Islet of Langerhans (tissue), 1 donor: ENCODE results near the gene ATF3.
"Not testable (repeated sequence)": the region's sequence is repeated elsewhere in the genome, so short reads cannot be mapped to it uniquely, and the experiment has no call there.

Experiments used
- FAIRE-seq: peaks from one replicate; lab custom pipeline; 2011; peaks lifted over from hg19 to GRCh38; lab: Jason Lieb, UNC

Gene ATF3

DNA sequence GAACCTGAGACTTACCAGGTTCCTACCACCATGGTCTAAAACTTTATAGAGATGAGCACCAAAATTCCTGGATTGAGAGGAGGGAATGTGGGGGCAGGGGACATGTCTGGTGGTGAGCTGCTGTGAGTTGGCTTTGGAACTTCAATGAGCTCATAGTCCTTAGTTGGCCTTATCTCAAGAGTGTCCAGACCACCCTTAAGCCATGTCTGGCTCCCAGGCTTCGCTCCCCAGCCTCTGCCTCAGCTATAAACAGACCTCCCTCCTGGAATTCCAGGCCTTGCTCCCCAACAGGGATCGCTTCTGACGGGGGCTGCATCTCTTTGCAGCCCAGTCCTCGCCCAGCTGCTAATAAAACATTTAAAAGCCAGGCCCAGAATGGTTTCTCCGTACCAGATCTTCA, 19.5 kb downstream of the ATF3 start:
- no peak for FAIRE-seq

DNA sequence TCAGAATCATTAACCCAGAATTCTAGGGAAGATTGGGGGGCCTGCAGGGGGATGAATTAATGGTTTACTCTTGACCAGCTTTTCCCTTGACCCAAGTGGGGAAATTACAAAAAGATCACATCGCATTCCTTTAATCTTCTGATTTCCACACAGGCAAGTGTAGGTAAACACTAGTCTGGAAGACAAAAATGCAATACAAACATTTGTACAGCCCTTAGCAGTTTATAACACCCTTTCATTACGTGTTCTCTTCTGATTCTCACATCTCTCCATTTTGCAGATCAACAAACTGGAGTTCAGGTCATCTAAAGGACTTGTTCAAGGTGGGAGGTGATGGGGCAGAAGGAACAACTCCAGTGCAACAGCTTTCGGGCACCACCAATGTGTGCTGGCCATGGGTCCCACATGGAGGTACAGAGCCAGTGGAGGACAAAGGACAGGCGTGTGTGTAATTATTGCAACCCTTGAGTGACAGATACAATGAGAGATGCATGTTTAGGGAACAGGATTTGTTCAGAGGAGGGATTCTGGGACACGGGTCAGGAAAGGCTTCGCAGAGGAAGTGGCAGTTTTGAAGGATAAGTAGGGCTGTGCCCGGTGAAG, 20.4 kb downstream of the ATF3 start:
- FAIRE-seq: no peak

DNA sequence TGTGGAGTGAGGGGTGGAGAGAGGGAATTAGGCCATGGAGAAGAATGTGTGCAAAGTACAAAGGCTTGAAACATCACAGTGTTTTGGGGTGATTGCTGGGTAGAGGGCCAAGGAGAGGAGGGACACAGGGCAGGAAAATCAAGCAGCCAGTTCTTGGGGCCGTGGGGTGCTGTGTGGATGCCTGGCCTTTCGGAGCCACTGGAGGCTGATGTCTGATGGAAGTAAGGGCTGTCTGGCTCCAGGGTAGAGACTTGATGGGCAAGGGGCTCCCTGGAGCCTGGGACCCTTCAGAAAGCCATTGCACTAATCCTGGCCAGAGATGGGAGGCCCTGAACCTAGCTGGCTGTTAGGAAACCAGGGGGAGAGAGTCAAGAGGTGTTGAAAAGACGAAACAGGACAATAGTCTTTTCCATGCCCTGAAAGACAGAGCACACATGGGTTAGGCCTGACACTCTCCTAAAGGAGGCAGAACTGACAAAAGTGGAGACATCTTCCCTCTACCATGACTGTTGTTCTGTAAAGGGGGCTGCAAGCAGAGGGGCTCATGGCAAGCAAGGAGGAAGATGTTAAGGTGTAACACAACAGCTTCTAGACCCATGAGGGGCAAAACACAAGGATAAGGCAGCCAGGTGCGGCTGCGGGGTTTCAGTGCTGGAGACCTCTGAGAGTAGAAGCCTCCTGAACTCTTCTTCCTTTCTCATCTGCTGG, 21.0 kb downstream of the ATF3 start:
- FAIRE-seq: no peak

DNA sequence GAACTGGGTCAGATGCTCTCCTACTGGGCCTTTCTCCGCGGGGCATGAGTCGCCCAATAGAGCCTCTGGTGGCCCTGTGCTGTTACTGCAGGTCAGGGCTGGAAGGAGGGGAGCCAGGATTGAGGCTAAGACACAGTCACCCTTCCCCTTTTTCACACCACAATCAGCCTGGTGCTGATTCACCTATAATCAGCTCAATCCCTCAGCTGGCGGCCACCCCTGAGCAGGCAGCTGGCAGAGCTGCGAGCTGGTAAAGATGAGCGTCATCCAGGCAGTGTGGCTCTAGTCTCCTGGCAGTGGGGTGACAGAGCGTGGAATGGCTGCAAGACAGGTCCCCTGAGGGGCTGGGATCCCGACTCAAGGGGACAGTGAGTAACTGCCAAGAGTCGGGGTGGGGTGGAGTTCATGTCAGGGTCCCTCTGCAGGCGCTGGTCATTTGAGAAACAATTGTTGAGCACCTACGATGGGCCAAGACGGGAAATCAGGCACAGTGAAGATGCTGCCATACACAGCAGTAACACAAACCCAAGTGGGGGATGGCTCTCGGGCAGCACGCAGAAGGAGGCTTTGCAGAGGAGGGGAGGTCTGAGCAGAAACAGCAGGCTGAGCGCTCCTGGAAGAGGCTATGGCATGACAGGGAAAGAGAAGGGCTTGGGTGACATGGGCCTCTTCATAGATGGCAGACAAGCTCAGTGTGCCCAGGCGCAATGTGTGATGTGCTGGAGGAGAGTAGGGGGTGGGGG, 21.8 kb downstream of the ATF3 start:
- FAIRE-seq: no peak

DNA sequence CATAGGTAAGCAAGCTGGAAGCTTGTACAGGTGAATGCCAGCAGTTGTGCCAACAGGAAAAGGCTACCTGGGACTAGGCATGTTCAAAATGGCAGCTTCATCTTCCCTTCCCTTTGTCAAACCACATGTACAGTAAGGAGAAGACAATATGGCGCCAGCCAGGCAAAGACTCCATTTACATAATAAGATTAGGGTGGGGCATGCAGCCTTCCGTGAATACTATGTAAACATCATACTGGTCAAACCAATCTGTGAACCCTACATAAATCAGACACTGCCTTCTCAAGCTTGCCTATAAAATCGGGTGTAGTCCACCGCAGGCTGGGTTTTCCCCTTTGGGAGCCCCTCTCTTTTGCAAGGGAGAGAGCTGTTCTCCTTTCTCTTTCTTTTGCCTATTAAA, 24.6 kb downstream of the ATF3 start:
- FAIRE-seq: no peak

DNA sequence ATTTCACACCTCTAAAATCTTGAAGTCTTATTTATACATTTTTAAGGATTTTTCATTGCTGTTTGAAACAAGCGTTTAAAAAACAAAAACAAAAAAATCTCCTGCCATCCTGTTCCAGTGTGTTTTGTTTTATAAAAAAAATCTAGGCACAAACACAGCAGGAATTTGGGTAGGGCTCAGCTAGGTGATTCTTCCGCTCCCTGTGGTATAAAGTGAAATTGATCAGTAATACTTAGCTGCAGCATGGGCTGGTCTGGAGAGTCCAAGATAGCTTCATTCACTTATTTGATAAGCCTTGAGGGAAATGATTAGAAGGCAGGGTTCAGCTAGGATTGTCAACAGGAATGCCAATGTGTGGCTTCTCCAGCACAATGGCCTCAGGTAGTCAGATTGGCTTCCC, 25.7 kb downstream of the ATF3 start:
- FAIRE-seq: no peak

DNA sequence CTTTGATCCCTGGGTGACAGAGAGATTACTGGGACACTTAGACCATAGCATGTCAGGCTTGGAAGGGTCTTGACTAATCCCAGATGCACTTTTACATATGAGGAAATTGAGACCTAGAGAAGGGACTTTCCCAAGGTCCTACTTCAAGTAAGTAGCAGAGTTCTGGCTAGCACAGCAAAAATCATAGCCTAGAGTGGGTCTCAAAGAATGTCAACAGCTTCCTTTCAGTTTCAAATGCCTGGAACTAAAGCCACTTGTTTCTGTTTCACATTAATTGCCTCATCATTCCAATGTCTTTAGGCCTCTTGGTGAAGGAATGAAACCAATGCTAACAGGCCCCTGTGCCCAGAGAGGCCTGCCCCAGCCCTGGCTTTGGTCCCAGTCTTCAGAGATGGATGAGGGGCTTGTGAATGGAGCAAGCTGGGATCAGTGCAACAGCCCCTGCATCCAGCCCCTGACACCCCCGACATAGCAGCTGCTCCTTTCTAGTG, 26.6 kb downstream of the ATF3 start:
- no peak for FAIRE-seq

DNA sequence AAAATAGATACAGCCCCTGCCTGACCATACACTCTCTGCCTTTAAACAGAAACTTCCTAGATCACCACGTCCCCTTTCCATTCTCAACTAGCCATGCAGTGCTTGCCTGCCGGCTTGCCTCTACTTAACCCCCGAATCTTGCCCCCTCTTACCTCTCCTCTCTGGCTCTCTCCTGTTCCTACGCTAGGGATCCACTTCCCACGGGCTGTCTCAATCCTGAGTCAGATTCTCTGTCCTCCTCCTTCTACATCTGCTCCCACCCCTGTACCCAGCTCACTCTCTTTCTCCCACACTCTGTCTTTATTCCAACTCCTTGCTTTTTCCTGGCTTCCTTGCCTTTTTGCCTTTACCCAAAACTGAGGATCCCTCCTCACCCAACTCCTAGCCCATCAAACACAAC, 29.3 kb downstream of the ATF3 start:
- no peak for FAIRE-seq

DNA sequence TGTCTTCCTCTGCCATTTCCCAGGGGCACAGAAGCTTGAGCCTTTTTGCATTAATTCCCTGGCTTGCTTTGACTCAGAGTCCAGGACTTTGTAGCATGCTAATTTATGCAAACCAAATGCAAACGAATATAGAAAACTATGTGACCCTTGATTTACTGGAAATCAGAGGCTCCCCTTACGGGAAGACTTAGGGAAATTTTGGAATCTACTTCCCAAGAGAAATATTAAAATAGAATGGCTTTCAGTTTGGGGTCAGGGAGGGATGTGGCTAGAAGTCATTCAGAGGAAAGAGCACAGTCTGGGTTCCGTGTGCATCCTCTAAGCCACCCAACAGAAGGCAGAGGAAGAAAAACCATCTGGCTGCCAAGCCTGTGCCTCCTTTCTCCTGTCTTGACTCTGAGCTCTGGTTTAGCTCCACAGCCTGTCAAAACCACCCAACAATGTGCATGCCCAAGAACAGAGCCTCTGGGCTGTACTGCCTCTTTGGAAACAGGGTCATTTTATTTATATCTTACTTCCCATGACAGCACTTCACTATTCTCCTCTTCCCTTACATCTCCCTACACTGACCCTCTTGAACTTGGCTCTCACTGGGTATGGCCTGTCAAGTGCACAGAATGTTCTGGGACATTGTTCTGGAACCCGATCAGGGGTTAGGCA, 30.1 kb downstream of the ATF3 start:
- no peak for FAIRE-seq

DNA sequence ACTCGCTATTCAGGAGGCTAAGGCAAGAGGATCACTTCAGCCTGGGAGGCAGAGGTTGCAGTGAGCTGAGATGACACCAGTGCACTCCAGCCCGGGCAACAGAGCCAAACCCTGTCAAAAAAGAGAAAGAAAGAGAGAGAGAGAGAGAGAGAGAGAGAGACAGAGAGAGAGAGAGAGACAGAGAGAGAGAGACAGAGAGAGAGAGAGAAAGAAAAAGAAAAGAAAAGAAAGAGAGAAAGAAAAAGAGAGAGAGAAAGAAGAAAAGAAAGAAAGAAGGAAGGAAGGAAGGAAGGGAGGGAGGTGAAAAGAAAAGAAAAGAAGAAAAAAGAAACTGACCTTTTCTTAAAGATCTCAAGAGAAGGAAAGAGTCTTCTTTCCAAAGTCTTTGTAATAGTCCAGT, 31.0 kb downstream of the ATF3 start:
- FAIRE-seq: not testable (repeated sequence)

DNA sequence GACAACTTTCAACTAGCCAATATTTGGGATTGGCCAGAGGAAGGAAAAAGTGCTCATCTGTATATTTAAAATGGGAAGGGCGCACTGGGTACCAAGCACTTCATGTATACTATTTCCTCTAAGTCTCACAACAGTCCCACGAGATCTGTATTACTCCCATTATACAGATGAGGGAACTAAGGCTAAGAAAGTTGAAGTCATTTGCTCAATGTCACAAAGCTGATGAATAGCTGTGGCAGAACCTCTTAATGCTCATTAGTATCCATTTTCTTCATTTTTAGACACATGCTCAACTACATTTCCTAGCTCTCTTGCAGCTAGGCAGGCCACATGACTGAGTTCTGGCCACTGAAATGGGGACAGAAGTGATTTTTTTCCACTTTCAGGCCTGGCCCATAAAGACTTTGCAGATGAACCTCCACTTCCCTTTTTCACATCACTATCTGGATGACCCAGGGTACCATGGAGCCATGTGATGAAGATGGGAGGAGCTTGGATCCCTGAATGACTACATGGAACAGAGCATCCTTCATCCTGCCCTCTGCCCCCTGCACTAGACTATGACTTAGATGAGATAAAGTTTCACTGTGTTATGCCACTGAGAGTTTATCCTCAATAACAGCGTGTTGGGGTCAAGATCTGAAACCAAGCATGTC, 31.8 kb downstream of the ATF3 start:
- FAIRE-seq: no peak

DNA sequence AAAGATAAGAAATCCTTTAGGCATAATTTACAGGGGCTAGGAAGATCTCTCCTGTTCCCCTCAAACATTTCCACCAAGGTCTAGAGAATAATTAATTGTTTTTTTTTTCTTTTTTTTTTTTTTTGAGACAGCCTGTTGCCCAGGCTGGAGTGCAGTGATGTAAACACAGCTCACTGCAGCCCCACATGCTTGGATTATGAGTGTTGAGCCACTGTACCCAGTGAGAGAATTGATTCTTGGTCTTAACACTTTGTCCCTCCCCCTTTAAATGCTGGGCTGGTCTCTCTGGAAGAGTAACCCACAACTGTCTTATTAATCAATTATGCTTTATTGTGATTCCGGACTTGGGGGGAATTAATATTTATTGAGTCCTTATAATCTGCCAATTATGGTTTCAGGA, 33.4 kb downstream of the ATF3 start:
- FAIRE-seq: no peak

DNA sequence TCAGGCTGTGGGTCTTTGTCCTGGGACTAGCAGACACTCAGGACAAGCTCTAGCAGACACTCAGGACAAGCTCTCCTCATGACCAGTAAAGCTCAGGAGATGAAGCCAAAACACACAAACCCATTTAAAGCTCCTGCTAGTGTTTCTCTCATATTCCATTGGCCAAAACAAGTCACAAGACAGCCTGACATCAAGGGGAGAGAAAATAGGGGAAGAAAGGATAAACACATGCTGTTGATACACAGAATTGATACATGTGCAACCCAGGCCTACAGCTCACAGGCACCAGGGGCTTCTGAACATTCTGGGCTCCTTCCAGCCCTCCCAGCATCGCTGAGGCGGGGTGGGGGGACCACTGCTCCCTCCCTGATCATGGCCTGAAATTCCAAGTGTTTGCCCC, 35.3 kb downstream of the ATF3 start:
- no peak for FAIRE-seq

DNA sequence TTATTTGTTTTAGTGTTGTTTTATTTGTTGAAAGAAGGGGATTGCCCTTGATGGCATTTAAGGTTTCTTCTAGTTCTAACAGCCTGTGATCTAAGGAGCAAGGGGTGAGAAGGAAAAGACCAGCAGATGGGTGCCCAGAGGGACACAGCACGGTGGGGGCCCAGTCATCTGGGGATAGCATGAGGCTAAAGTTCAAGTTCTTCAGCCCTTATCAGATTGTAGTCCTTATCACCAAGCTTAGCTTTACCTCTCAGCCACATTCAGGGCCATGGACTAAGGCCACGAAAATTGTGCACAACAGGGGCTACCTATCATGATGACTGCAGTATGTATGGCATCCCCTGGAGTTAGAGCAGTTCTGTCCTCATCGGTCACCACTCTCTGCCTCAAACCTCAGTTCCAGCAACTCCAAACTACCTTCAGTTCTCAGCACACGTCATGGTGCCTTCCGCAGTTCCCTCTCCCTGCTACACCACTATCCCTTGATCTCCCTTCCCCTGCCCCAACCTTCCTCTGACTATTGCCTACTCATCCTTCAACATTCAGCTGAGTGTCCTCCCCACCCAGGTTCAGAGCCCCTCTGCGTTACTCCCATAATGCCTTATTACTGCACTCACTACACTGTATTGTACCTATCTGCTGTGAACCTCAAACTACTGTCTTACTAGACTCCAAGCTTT, 36.4 kb downstream of the ATF3 start:
- no peak for FAIRE-seq

DNA sequence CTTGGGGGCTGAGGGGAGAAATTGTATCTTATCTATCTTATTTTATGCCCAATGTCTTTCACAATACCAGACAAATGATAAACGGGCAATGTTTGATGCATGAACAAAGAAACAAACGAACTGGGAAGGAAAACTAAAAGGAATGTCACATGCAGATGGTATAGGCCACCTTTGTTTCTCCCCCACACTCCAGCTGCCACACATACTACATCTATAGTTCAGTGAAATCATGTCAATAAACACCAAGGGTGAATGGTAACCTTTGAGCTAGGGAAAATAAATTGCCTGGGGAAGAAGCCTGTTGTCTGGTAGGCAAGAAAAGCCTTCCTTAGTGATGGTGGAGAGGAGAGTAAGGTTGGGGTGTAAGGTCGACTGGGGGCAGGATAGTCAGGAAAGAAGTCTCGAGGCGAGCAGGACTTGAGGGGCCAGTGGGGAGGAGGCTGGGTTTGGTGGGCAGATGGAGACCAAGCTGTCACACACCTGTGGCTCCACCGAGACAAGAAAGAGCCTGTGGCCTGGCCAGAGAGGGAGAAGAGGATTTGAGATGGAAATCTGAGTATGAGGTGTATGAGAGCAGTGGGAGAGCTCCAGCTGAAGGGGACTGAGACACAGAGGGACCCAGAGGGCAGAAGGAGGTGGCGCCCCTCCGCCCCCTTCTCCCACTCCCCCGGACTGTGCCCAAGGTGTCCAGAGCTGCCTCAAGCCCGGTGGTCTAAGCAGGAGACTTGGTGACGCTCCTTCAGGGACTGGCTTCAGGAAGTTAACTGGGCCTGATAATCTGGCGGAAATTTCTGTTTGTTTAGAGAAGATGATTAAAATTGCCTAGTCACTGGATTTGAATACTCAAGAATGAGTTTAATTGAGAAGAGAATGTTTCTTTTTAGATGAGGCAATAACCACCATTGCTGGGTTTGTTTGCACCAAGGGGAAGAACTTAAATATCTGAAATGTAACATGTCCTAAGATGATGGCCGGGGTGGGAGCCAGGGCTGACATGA, 37.3 kb downstream of the ATF3 start:
- FAIRE-seq: no peak

DNA sequence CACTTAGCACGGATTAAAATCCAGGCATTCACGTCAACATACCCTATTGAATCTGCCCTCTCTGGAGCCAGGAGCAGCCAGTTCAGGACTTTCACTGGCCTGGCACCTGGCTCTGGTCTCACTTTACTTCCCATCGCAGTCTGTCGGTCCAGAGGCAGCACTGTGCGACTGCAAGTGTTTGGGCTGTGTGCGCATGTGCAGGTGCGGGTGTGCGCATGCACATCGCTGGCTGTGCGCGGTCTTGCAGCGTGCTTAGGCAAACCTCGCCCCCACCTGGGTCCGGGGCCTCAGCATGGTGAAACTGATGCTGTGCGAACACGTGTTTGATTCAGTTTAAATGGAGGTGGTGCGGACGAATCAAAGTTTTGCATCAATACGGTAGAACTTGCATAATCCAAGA, 38.0 kb downstream of the ATF3 start:
- FAIRE-seq: no peak

DNA sequence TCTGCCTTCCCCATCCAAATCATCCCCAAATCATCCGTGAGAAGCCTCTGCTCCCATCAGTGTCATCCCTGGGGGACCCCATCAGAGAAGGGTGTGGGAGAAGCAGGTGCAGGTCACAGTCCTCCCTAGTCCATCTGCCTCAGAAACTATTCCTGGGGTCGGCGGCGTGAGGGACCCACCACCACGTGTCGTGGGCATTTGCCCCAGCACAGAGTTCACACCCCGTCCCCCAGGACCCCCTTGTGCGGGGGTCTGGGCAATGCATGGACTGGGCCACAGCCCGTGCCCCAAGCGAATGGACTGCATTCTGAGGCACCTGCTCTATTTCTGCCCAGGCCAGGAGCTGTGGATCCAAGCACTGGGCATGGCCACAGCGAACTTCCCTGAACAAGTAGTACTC, 38.4 kb downstream of the ATF3 start:
- no peak for FAIRE-seq

DNA sequence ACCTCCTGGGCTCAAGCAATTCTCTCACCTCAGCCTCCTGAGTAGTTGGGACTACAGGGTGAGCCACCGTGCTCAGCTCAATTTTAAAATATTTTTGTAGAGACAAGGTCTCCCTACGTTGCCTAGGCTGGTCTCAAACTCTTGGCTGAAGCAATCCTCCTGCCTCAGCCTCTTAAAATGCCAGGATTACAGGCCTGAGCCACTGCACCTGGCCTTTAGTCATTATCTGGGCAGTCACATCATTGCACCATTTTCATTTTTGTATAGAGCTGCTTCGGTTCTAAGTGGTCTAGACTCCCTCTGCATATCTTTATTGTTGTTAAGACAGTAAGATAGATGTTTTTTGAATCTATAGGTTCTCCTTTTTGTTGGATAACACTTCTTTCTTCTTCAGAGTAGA, 39.9 kb downstream of the ATF3 start:
- FAIRE-seq: no peak

DNA sequence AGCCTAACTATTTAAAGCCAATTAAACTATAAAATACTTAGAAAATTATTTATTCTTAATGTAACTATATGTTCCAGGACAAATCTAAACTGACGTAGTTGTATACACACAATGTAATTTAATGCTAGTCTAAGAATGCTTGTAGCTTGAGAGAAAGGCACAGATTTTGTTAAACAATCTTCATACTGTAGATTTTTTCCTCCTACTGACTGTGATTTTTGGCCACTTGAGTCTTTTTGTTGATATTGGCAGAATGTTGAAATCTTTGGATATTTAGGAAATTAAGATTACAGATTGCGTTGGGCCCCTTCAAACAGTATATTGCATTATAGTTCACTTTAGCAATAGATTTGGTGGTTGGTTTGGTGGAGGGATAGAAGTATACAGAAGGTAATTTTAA, 40.5 kb downstream of the ATF3 start:
- no peak for FAIRE-seq

DNA sequence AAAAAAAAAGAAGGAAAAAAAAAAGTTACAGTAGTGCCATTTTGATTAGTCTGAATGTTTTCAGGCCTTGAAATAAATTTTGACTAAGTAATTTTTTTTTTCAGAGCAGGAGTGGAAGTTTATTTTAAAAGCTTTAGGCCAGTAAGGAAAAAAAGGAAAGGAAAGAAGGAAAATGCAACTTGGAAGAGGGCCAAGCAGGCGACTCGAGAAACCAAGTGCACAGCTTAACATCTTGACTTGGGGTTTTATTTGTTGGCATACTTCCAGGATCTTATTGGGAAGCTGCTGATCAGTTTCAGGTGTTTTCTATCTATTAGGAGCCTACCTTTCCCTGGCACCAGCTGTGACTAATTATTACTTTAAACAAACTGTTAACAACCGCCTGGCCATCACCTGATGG, 41.7 kb downstream of the ATF3 start:
- FAIRE-seq: no peak

DNA sequence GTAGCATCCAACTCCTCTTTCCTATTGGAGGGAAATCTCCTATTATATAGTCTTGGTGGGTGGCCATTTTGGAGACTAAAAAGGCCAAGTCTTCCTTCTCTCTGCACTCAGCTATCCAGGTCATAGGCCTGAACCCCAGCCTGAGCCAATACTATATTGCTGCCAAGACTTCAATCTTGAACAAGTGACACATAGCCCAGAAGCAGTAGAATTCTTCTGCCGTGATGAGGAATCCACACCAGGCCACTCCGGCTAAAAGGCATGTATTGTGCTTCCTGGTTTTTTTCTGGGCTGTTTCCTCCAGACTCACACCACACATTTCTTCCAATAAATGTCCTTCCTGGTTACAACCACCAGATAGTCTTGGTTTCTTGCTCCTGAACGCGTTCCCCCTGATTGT, 43.0 kb downstream of the ATF3 start:
- no peak for FAIRE-seq
